ENCODE measurements around the gene ERO1A. TPM values are rescaled to one million over a fixed set of nuclear protein-coding genes. Genes with fewer than 3 reads are reported as not detected.

ERO1A gene
- total and polyA plus RNA-seq, 2 donors = 16.0 to 17.5 TPM

- WGBS = 96% methylated on average over 7 of the region's 7 CpGs
- Histone ChIP-seq H3K4me1 (ENCODE audit: control insufficient read depth in 2 of 2, insufficient read depth in 2 of 2, low read length in 2 of 2) (peaks cover 0 to 1% of the 10 kb centered on the region in 2 donors), H3K27me3 (ENCODE audit: control insufficient read depth in 2 of 2, insufficient read depth in 1 of 2, low read length in 1 of 2) (no peaks in the 10 kb centered on the region), H3K36me3 (ENCODE audit: control insufficient read depth in 2 of 2, insufficient read depth in 2 of 2, low read length in 1 of 2) (no peaks in the 10 kb centered on the region), H3K4me3 (ENCODE audit: low read length in 2 of 2) (no peak overlapping the region), H3K9me3 (ENCODE audit: control insufficient read depth in 2 of 2, insufficient read depth in 1 of 2, low read length in 1 of 2) (no peaks in the 10 kb centered on the region), H3K27ac (ENCODE audit: low read depth in 1 of 2, low read length in 1 of 2) (no peak overlapping the region)
- no peak for DNase-seq (ENCODE audit: low read depth in 6 of 9, low spot score in 9 of 9)
Measured at GRCh38 chr14:52690983-52691760, 4.2 kb downstream of the ERO1A start.

- H3K27me3 ChIP-seq (ENCODE audit: control insufficient read depth in 2 of 2, insufficient read depth in 1 of 2, low read length in 1 of 2) = no peaks in the 10 kb centered on the region
- WGBS = 98% methylated on average over 1 of the region's 1 CpG
- no peak overlapping the region for H3K4me3 ChIP-seq (ENCODE audit: low read length in 2 of 2)
- H3K9me3 ChIP-seq (ENCODE audit: control insufficient read depth in 2 of 2, insufficient read depth in 1 of 2, low read length in 1 of 2) = no peaks in the 10 kb centered on the region
- no peak overlapping the region for H3K27ac ChIP-seq (ENCODE audit: low read depth in 1 of 2, low read length in 1 of 2)
- peaks cover 0 to 2% of the 10 kb centered on the region in 2 donors for H3K4me1 ChIP-seq (ENCODE audit: control insufficient read depth in 2 of 2, insufficient read depth in 2 of 2, low read length in 2 of 2)
- H3K36me3 ChIP-seq (ENCODE audit: control insufficient read depth in 2 of 2, insufficient read depth in 2 of 2, low read length in 1 of 2) = no peaks in the 10 kb centered on the region
- no peak for DNase-seq (ENCODE audit: low read depth in 6 of 9, low spot score in 9 of 9)
Measured at GRCh38 chr14:52686176-52686575, 9.2 kb downstream of the ERO1A start.

- Histone ChIP-seq H3K4me1 (ENCODE audit: control insufficient read depth in 2 of 2, insufficient read depth in 2 of 2, low read length in 2 of 2) (peaks cover 0 to 2% of the 10 kb centered on the region in 2 donors), H3K27ac (ENCODE audit: low read depth in 1 of 2, low read length in 1 of 2) (no peak overlapping the region), H3K27me3 (ENCODE audit: control insufficient read depth in 2 of 2, insufficient read depth in 1 of 2, low read length in 1 of 2) (no peaks in the 10 kb centered on the region), H3K9me3 (ENCODE audit: control insufficient read depth in 2 of 2, insufficient read depth in 1 of 2, low read length in 1 of 2) (no peaks in the 10 kb centered on the region), H3K36me3 (ENCODE audit: control insufficient read depth in 2 of 2, insufficient read depth in 2 of 2, low read length in 1 of 2) (no peaks in the 10 kb centered on the region), H3K4me3 (ENCODE audit: low read length in 2 of 2) (no peak overlapping the region)
- WGBS = 97% methylated on average over 2 of the region's 2 CpGs
- no peak for DNase-seq (ENCODE audit: low read depth in 6 of 9, low spot score in 9 of 9)
Measured at GRCh38 chr14:52683985-52684520, 11.3 kb downstream of the ERO1A start.

- 98% methylated on average over 2 of the region's 2 CpGs for WGBS
- Histone ChIP-seq H3K27ac (ENCODE audit: low read depth in 1 of 2, low read length in 1 of 2) (no peak overlapping the region), H3K9me3 (ENCODE audit: control insufficient read depth in 2 of 2, insufficient read depth in 1 of 2, low read length in 1 of 2) (no peaks in the 10 kb centered on the region), H3K4me1 (ENCODE audit: control insufficient read depth in 2 of 2, insufficient read depth in 2 of 2, low read length in 2 of 2) (no peaks in the 10 kb centered on the region), H3K27me3 (ENCODE audit: control insufficient read depth in 2 of 2, insufficient read depth in 1 of 2, low read length in 1 of 2) (no peaks in the 10 kb centered on the region), H3K4me3 (ENCODE audit: low read length in 2 of 2) (no peak overlapping the region), H3K36me3 (ENCODE audit: control insufficient read depth in 2 of 2, insufficient read depth in 2 of 2, low read length in 1 of 2) (peaks cover 0 to 9% of the 10 kb centered on the region in 2 donors)
- no peak for DNase-seq (ENCODE audit: low read depth in 6 of 9, low spot score in 9 of 9)
Measured at GRCh38 chr14:52678591-52678990, 16.8 kb downstream of the ERO1A start.

- Histone ChIP-seq H3K9me3 (ENCODE audit: control insufficient read depth in 2 of 2, insufficient read depth in 1 of 2, low read length in 1 of 2) (no peaks in the 10 kb centered on the region), H3K27ac (ENCODE audit: low read depth in 1 of 2, low read length in 1 of 2) (no peak overlapping the region), H3K27me3 (ENCODE audit: control insufficient read depth in 2 of 2, insufficient read depth in 1 of 2, low read length in 1 of 2) (no peaks in the 10 kb centered on the region), H3K4me1 (ENCODE audit: control insufficient read depth in 2 of 2, insufficient read depth in 2 of 2, low read length in 2 of 2) (no peaks in the 10 kb centered on the region), H3K4me3 (ENCODE audit: low read length in 2 of 2) (no peak overlapping the region), H3K36me3 (ENCODE audit: control insufficient read depth in 2 of 2, insufficient read depth in 2 of 2, low read length in 1 of 2) (no peaks in the 10 kb centered on the region)
- no peak for DNase-seq (ENCODE audit: low read depth in 6 of 9, low spot score in 9 of 9)
- 98% methylated on average over 2 of the region's 2 CpGs for WGBS
Measured at GRCh38 chr14:52663850-52664249, 31.5 kb downstream of the ERO1A start.

GRCh38 chr14:52661314-52661713 lies 34.0 kb downstream of the ERO1A start:
- Histone ChIP-seq H3K4me1 (ENCODE audit: control insufficient read depth in 2 of 2, insufficient read depth in 2 of 2, low read length in 2 of 2) (no peaks in the 10 kb centered on the region), H3K9me3 (ENCODE audit: control insufficient read depth in 2 of 2, insufficient read depth in 1 of 2, low read length in 1 of 2) (no peaks in the 10 kb centered on the region), H3K36me3 (ENCODE audit: control insufficient read depth in 2 of 2, insufficient read depth in 2 of 2, low read length in 1 of 2) (peaks cover 0 to 7% of the 10 kb centered on the region in 2 donors), H3K4me3 (ENCODE audit: low read length in 2 of 2) (no peak overlapping the region), H3K27ac (ENCODE audit: low read depth in 1 of 2, low read length in 1 of 2) (no peak overlapping the region), H3K27me3 (ENCODE audit: control insufficient read depth in 2 of 2, insufficient read depth in 1 of 2, low read length in 1 of 2) (no peaks in the 10 kb centered on the region)
- DNase-seq (ENCODE audit: low read depth in 6 of 9, low spot score in 9 of 9) = no peak
- WGBS = 96% methylated on average over 2 of the region's 2 CpGs

- Histone ChIP-seq H3K27ac (ENCODE audit: low read depth in 1 of 2, low read length in 1 of 2) (no peak overlapping the region), H3K27me3 (ENCODE audit: control insufficient read depth in 2 of 2, insufficient read depth in 1 of 2, low read length in 1 of 2) (no peaks in the 10 kb centered on the region), H3K4me1 (ENCODE audit: control insufficient read depth in 2 of 2, insufficient read depth in 2 of 2, low read length in 2 of 2) (no peaks in the 10 kb centered on the region), H3K4me3 (ENCODE audit: low read length in 2 of 2) (no peak overlapping the region), H3K36me3 (ENCODE audit: control insufficient read depth in 2 of 2, insufficient read depth in 2 of 2, low read length in 1 of 2) (peaks cover 0 to 7% of the 10 kb centered on the region in 2 donors), H3K9me3 (ENCODE audit: control insufficient read depth in 2 of 2, insufficient read depth in 1 of 2, low read length in 1 of 2) (no peaks in the 10 kb centered on the region)
- 96% methylated on average over 1 of the region's 1 CpG for WGBS
- no peak for DNase-seq (ENCODE audit: low read depth in 6 of 9, low spot score in 9 of 9)
Measured at GRCh38 chr14:52660832-52661231, 34.5 kb downstream of the ERO1A start.

- Histone ChIP-seq H3K36me3 (ENCODE audit: control insufficient read depth in 2 of 2, insufficient read depth in 2 of 2, low read length in 1 of 2) (peaks cover 0 to 9% of the 10 kb centered on the region in 2 donors), H3K9me3 (ENCODE audit: control insufficient read depth in 2 of 2, insufficient read depth in 1 of 2, low read length in 1 of 2) (no peaks in the 10 kb centered on the region), H3K27ac (ENCODE audit: low read depth in 1 of 2, low read length in 1 of 2) (no peak overlapping the region), H3K4me3 (ENCODE audit: low read length in 2 of 2) (no peak overlapping the region), H3K4me1 (ENCODE audit: control insufficient read depth in 2 of 2, insufficient read depth in 2 of 2, low read length in 2 of 2) (no peaks in the 10 kb centered on the region), H3K27me3 (ENCODE audit: control insufficient read depth in 2 of 2, insufficient read depth in 1 of 2, low read length in 1 of 2) (no peaks in the 10 kb centered on the region)
- DNase-seq (ENCODE audit: low read depth in 6 of 9, low spot score in 9 of 9) = no peak
Measured at GRCh38 chr14:52660325-52660724, 35.0 kb downstream of the ERO1A start.

GRCh38 chr14:52656905-52657304 lies 38.5 kb downstream of the ERO1A start:
- H3K27ac ChIP-seq (ENCODE audit: low read depth in 1 of 2, low read length in 1 of 2) = no peak overlapping the region
- no peak overlapping the region for H3K4me3 ChIP-seq (ENCODE audit: low read length in 2 of 2)
- no peaks in the 10 kb centered on the region for H3K9me3 ChIP-seq (ENCODE audit: control insufficient read depth in 2 of 2, insufficient read depth in 1 of 2, low read length in 1 of 2)
- H3K4me1 ChIP-seq (ENCODE audit: control insufficient read depth in 2 of 2, insufficient read depth in 2 of 2, low read length in 2 of 2) = no peaks in the 10 kb centered on the region
- no peaks in the 10 kb centered on the region for H3K27me3 ChIP-seq (ENCODE audit: control insufficient read depth in 2 of 2, insufficient read depth in 1 of 2, low read length in 1 of 2)
- DNase-seq (ENCODE audit: low read depth in 6 of 9, low spot score in 9 of 9) = no peak
- H3K36me3 ChIP-seq (ENCODE audit: control insufficient read depth in 2 of 2, insufficient read depth in 2 of 2, low read length in 1 of 2) = peaks cover 0 to 17% of the 10 kb centered on the region in 2 donors

All from thymus (tissue), 11 donors.